Loucy (cell line): ENCODE results near the gene KRTCAP2.

Source experiments
- EZH2phosphoT487 ChIP-seq: fragments of 200-600 bp; IDR thresholded peaks from 2 replicates; pipeline ENCODE4 v1.6.1; 2018; ENCODE audit warnings: antibody characterized with exemption, mild to moderate bottlenecking, moderate library complexity, borderline replicate concordance
- TF ChIP-seq, protein P1 (sequence below): fragments of 200-600 bp; sonication (generic); conservative IDR thresholded peaks from 2 replicates; pipeline ENCODE4 v1.5.1; 2014; ENCODE audit warnings: mild to moderate bottlenecking, antibody characterized with exemption, low read length

DNA sequence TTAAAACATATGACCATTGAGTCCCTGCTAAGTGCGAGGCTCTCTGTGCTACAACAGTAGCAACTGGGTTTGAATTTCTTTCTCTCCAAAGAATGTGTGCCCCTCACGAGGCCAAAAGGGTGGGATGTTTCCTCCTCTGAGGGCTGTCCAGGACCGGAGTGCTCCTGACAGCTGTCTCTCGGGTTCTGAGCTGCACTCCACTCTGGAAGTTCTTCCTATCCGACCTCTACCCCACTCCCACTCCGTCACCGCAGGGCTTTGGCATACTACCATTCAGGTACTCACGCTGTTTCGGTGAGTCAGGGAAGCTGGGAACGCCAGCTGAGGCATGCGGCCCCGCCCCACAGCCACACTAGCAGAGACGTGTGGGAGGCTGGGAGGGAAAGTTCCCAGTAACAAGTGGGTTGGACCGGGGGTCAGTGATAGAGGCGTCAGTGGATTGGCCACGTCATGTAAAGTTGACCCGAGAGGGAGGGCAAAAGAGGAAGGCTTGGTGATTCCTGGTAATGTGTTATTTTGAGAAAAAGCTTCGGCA is 38.2 kb downstream of the KRTCAP2 start:
- TF ChIP-seq, protein P1, sequence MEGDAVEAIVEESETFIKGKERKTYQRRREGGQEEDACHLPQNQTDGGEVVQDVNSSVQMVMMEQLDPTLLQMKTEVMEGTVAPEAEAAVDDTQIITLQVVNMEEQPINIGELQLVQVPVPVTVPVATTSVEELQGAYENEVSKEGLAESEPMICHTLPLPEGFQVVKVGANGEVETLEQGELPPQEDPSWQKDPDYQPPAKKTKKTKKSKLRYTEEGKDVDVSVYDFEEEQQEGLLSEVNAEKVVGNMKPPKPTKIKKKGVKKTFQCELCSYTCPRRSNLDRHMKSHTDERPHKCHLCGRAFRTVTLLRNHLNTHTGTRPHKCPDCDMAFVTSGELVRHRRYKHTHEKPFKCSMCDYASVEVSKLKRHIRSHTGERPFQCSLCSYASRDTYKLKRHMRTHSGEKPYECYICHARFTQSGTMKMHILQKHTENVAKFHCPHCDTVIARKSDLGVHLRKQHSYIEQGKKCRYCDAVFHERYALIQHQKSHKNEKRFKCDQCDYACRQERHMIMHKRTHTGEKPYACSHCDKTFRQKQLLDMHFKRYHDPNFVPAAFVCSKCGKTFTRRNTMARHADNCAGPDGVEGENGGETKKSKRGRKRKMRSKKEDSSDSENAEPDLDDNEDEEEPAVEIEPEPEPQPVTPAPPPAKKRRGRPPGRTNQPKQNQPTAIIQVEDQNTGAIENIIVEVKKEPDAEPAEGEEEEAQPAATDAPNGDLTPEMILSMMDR = no peak
- no peak for TF ChIP-seq EZH2phosphoT487
